PC-9 (cell line): Measurements from ENCODE around the gene XPNPEP1. TPM values are rescaled to one million over a fixed set of nuclear protein-coding genes. Genes with fewer than 3 reads are reported as not detected.

ENCODE experiments used
- BruUV-seq: library from RNA; stranded (reverse); fragments of 400-500 nt; replicated peaks from 2 replicates; lab custom pipeline; 2021; lab: Mats Ljungman, UMichigan
- CTCF ChIA-PET: fragments of 300-600 bp; sonication (Branson Sonifier 250); formaldehyde crosslinking; loops from one replicate; lab custom pipeline; 2022; ENCODE audit warnings: antibody characterized with exemption; lab: Charles Lee
- POLR2A ChIA-PET: fragments of 300-600 bp; sonication (Branson Sonifier 250); formaldehyde crosslinking; loops from one replicate; lab custom pipeline; 2022; ENCODE audit warnings: antibody characterized with exemption; ENCODE audit not compliant: unreplicated experiment; lab: Charles Lee
- DNase-seq, 2 experiments: peaks; one replicate each; pipeline versions ENCODE4 v3.0.0 to v3.0.0-alpha.2; 2015 to 2022; ENCODE audit warnings: mixed read lengths in 1 of 2
- H2AFZ ChIP-seq: fragments of 200-600 bp; sonication (generic); 2 replicates; pipeline ENCODE4 v1.8.1; 2017; ENCODE audit warnings: antibody characterized with exemption
- H3F3A ChIP-seq: fragments of 200-600 bp; sonication (generic); 2 replicates; pipeline ENCODE4 v1.8.1; 2017; ENCODE audit warnings: antibody characterized with exemption, mild to moderate bottlenecking, low read depth; ENCODE audit not compliant: insufficient read depth
- H3K27ac ChIP-seq: fragments of 200-600 bp; sonication (generic); 2 replicates; pipeline ENCODE4 v1.6.1; 2016; ENCODE audit warnings: mixed run types
- H3K27me3 ChIP-seq: fragments of 200-600 bp; sonication (generic); 2 replicates; pipeline ENCODE4 v1.6.1; 2016; ENCODE audit warnings: low read depth, mixed run types; ENCODE audit not compliant: insufficient read depth
- H3K36me3 ChIP-seq: fragments of 200-600 bp; sonication (generic); 2 replicates; pipeline ENCODE4 v1.6.1; 2016; ENCODE audit warnings: low read depth, mixed run types
- H3K4me1 ChIP-seq: fragments of 200-600 bp; sonication (generic); replicated peaks from 2 replicates; pipeline ENCODE4 v1.6.1; 2016; ENCODE audit warnings: mixed run types; ENCODE audit not compliant: insufficient read depth
- H3K4me2 ChIP-seq: fragments of 200-600 bp; sonication (generic); 2 replicates; pipeline ENCODE4 v1.6.1; 2017; ENCODE audit warnings: mixed run types
- H3K4me3 ChIP-seq: fragments of 200-600 bp; sonication (generic); 2 replicates; pipeline ENCODE4 v1.6.1; 2016; ENCODE audit warnings: mixed run types
- H3K79me2 ChIP-seq: fragments of 200-600 bp; sonication (generic); 2 replicates; pipeline ENCODE4 v1.6.1; 2017; ENCODE audit warnings: low read depth, mixed run types
- H3K9me2 ChIP-seq: fragments of 200-600 bp; sonication (generic); 2 replicates; pipeline ENCODE4 v1.8.1; 2017; ENCODE audit warnings: mild to moderate bottlenecking; ENCODE audit not compliant: insufficient read depth
- H3K9me3 ChIP-seq: fragments of 200-600 bp; sonication (generic); 2 replicates; pipeline ENCODE4 v1.8.1; 2016; ENCODE audit warnings: low read depth; ENCODE audit not compliant: insufficient read depth
- H4K20me1 ChIP-seq: fragments of 200-600 bp; sonication (generic); 2 replicates; pipeline ENCODE4 v1.8.1; 2017; ENCODE audit not compliant: insufficient read depth
- CTCF ChIP-seq: fragments of 200-600 bp; sonication (generic); conservative IDR thresholded peaks from 2 replicates; pipeline ENCODE4 v1.6.1; 2017; ENCODE audit warnings: mixed run types, antibody characterized with exemption, mild to moderate bottlenecking, moderate library complexity
- EZH2 ChIP-seq: fragments of 200-600 bp; sonication (generic); IDR thresholded peaks from 2 replicates; pipeline ENCODE4 v1.8.0; 2017; ENCODE audit warnings: antibody characterized with exemption, low read depth
- intact Hi-C: fragments of 100-400 bp; cut with micrococcal nuclease; formaldehyde crosslinking; loops from one replicate; pipeline ENCODE4 v1.10.0; 2022; ENCODE audit not compliant: unreplicated experiment
- total RNA-seq: library from RNA; stranded (reverse); gene quantifications from 2 replicates; pipeline ENCODE4 v1.2.3, GENCODE V29; 2021

XPNPEP1 gene
- total RNA-seq, 1 experiment from 2014 or later = 24.6 TPM

GRCh38 chr10:109851616-109852474 lies 71.5 kb downstream of the XPNPEP1 start:
- POLR2A ChIA-PET = no interaction called here
- Histone ChIP-seq H3K9me2 (no peaks in the 10 kb centered on the region), H3F3A (no peaks in the 10 kb centered on the region), H4K20me1 (no peaks in the 10 kb centered on the region), H3K36me3 (no peaks in the 10 kb centered on the region), H3K4me2 (no peak overlapping the region), H2AFZ (no peak overlapping the region), H3K4me3 (no peak overlapping the region), H3K79me2 (no peaks in the 10 kb centered on the region), H3K27ac (no peak overlapping the region), H3K9me3 (no peaks in the 10 kb centered on the region), H3K4me1 (no peaks in the 10 kb centered on the region), H3K27me3 (peaks cover 4% of the 10 kb centered on the region; the same call in 1 of the 2 replicates)
- CTCF ChIA-PET = no interaction called here
- no peak for DNase-seq
- intact Hi-C loops = no loop called here
- no TSS peak for BruUV-seq
- TF ChIP-seq CTCF (no peak), EZH2 (no peak)

GRCh38 chr10:109846832-109847231 lies 76.5 kb downstream of the XPNPEP1 start:
- Histone ChIP-seq H3K79me2 (no peaks in the 10 kb centered on the region), H2AFZ (no peak overlapping the region), H3K9me2 (no peaks in the 10 kb centered on the region), H3K36me3 (no peaks in the 10 kb centered on the region), H3K4me1 (no peaks in the 10 kb centered on the region), H3K9me3 (no peaks in the 10 kb centered on the region), H4K20me1 (no peaks in the 10 kb centered on the region), H3K4me2 (no peak overlapping the region), H3K4me3 (no peak overlapping the region), H3K27ac (no peak overlapping the region), H3F3A (no peaks in the 10 kb centered on the region), H3K27me3 (peaks cover 39% of the 10 kb centered on the region)
- POLR2A ChIA-PET = no interaction called here
- DNase-seq = no peak
- CTCF ChIA-PET = no interaction called here
- BruUV-seq = no TSS peak
- intact Hi-C loops = no loop called here
- TF ChIP-seq EZH2 (no peak), CTCF (no peak)

- Histone ChIP-seq H3K4me2 (no peak overlapping the region), H3F3A (no peaks in the 10 kb centered on the region), H3K4me1 (no peaks in the 10 kb centered on the region), H2AFZ (no peak overlapping the region), H3K79me2 (no peaks in the 10 kb centered on the region), H3K4me3 (no peak overlapping the region), H3K9me2 (no peaks in the 10 kb centered on the region), H4K20me1 (no peaks in the 10 kb centered on the region), H3K27ac (no peak overlapping the region), H3K36me3 (no peaks in the 10 kb centered on the region), H3K9me3 (no peaks in the 10 kb centered on the region), H3K27me3 (peaks cover 44% of the 10 kb centered on the region)
- no peak for DNase-seq
- POLR2A ChIA-PET = no interaction called here
- BruUV-seq = no TSS peak
- intact Hi-C loops = no loop called here
- no peak for TF ChIP-seq EZH2
- TF ChIP-seq CTCF = no peak
- CTCF ChIA-PET = no interaction called here
These were observed 78.0 kb downstream of the XPNPEP1 start for GRCh38 chr10:109845308-109845707.
